GM10266 (cell line): ENCODE measurements around the gene ZNF335.
"Not testable (repeated sequence)": the region's sequence is repeated elsewhere in the genome, so short reads cannot be mapped to it uniquely, and the experiment has no call there.

ENCODE experiments used
- DNase-seq: peaks from one replicate; pipeline ENCODE4 v3.0.0; 2012; ENCODE audit errors: extremely low spot score
- TF ChIP-seq, protein P1 (sequence below): IDR thresholded peaks from 2 replicates; pipeline ENCODE4 v1.5.1; 2012; ENCODE audit warnings: mild to moderate bottlenecking, low read depth; ENCODE audit not compliant: control insufficient read depth, insufficient read depth; ENCODE audit errors: missing control alignments

Gene ZNF335

DNA sequence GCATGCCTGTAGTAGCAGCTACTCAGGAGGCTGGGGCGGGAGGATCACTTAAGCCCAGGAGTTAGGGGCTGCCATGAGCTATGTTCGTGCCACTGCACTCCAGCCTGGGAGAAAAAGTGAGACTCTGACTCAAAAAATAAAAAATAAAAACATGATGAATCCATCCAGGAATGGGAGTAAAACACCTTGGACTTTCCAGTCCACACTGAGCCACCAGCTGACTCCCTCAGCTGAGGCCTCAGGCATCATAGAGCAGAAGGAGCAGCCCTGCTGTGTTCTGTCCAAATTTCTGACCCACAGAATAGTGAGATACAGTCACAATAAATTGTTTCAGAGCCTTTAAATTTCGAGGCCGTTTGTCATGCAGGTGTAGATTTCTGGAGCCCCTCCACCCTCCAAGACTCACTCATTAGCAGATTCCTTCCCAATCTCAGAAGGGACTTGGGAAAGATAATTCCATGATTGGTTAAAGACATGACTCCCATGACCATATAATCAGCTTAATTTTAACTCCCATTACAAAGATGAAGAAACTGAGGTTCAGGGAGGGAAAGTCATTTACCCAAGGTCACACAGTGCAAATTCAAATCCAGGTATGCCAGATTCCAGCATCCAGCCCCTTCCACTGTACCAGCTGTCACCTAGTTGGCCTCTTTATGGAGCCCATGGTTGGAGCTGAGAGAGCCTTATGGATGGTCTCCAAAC lies 27.7 kb upstream of the ZNF335 start:
- DNase-seq = no peak
- TF ChIP-seq, protein P1, sequence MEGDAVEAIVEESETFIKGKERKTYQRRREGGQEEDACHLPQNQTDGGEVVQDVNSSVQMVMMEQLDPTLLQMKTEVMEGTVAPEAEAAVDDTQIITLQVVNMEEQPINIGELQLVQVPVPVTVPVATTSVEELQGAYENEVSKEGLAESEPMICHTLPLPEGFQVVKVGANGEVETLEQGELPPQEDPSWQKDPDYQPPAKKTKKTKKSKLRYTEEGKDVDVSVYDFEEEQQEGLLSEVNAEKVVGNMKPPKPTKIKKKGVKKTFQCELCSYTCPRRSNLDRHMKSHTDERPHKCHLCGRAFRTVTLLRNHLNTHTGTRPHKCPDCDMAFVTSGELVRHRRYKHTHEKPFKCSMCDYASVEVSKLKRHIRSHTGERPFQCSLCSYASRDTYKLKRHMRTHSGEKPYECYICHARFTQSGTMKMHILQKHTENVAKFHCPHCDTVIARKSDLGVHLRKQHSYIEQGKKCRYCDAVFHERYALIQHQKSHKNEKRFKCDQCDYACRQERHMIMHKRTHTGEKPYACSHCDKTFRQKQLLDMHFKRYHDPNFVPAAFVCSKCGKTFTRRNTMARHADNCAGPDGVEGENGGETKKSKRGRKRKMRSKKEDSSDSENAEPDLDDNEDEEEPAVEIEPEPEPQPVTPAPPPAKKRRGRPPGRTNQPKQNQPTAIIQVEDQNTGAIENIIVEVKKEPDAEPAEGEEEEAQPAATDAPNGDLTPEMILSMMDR = no peak

DNA sequence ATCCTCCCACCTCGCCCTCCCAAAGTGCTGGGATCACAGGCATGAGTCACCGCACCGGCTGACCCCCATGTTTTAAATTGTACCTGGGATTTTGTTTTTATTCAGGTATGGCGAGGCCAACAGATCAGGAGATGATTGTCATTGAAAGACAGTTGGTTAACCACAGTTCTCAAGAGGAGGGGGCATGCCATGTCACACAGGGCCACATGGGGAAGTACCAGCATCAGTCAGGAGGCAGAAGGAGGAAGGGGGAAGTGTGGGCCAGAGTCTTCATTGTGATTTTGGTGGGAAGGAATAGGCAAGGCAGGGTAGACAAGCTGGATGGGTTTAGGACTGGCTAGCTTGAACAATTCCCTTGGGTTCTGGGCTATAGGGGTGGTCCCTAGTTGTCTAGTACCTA lies 26.8 kb upstream of the ZNF335 start:
- TF ChIP-seq, protein P1 = no peak
- DNase-seq = no peak

DNA sequence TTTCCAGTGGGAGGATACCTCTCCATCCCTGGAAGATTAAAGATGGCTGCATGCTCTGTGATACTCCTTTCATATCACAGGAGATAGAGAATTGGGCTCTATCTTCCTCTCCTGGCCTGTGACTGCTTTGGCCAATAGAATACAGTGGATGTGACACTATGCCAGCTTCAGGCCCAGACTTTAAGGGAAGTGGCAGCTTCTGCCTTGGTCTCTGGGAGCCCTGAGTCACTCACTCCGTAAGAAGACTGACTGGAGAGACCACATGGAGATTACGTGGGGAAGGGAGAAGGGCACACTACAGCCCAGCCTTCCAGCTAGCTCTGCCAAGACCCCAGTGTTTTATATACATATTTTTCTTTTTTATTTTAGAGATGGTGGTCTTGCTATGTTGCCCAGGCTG lies 26.3 kb upstream of the ZNF335 start:
- no peak for DNase-seq
- TF ChIP-seq, protein P1 = no peak

DNA sequence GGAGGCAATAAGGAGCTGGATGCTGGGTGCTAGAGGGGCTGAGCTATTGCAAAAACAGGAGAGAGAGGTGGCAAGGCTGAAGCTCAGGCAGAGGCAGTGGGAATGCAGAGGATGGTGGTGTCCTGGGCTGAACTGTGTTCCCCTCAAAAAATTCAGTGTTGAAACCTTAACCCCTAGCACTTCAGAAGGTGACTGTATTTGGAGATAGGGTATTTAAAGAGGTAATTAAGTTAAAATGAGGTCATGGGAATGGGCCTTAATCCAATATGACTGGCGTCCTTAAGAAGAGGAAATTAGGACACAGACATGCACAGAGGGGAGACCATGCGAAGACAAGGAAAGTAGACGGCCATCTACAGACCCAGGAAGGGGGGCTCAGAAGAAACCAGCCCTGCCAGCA lies 25.2 kb upstream of the ZNF335 start:
- TF ChIP-seq, protein P1 = no peak
- no peak for DNase-seq

DNA sequence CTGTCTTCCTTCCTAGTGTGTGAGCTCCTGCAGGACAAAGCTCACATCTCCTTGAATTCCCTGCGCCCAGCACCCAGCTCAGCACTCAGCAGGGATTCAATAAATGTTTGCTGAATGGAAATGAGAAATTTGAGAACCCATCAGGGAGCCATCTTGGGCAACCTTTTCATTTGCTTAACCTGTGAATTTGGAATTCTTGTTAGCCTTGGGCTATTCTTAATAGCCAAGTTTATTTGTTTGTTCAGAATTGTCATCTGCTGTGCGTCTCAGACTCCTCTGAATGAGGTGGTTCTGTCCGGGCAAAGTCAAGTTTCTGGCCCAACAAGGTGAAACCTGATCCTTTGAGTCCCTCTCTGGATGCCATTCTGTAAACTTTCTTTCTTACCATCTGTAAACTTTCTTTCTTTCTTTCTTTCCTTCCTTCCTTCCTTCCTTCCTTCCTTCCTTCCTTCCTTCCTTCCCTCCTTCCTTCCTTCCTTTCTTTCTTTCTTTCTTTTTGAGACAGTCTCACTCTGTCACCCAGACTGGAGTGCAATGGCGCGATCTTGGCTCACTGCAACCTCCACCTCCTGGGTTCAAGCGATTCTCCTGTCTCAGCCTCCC lies 23.6 kb upstream of the ZNF335 start:
- DNase-seq = not testable (repeated sequence)

- DNase-seq = no peak
- TF ChIP-seq, protein P1 = no peak
Measured at GRCh38 chr20:45994761-45995493, 22.9 kb upstream of the ZNF335 start.

DNA sequence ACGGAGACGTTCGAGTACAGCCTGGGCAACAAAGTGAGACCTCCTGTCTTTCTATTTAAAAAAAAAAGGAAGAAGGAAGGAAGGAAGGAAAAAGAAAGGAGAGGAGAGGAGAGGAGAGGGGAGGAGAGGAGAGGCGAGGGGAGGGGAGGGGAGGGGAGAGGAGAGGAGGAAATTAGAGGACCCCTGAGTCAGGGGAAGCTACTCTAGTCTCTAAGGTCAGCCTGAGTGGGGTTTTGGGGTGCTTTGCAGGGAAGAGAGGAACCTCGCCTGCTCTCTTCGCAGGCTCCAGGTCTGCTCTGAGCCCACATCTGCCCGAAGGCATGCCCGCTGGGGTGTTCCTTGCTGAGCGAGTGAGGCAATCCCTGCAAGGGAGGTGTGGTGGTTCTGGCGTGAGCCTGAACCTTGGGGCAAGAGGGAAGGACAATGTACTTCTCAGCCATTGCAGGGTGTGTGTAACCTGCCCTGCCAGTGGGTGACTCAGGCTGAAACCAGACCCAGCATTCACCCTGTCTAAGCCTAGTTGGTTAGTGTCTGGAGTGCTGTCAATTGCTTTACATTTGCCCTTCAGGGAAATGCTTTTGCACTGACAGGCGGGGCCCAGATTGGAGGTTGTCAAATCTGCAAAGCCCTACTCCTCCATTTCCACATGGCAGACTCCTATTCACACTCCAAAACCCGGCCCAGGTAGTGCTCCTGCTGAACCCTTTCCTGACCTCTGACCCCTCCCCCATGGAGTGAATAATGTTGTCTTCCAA lies 21.4 kb upstream of the ZNF335 start:
- TF ChIP-seq, protein P1 = no peak
- DNase-seq = no peak
